ENCODE measurements around the gene EFNA3.

The EFNA3 gene

GRCh38 chr1:155136748-155137147 lies 58.1 kb downstream of the EFNA3 start:
- no peak for DNase-seq

Data from amniotic stem cell (primary cell).